B cell (primary cell): Measurements from ENCODE around the gene RAD51B. TPM values are rescaled to one million over a fixed set of nuclear protein-coding genes. Genes with fewer than 3 reads are reported as not detected.

Experiments
- ATAC-seq: fragments of 200-7000 bp; cut with Tn5 transposase; one replicate; pipeline ENCODE4 v1.10.0; 2021; ENCODE audit warnings: low read depth, mild to moderate bottlenecking, moderate number of reproducible peaks, moderate library complexity
- CTCF ChIA-PET: fragments of 350-600 bp; sonication (Branson Sonifier 250); formaldehyde crosslinking; loops from one replicate; lab custom pipeline; 2021; ENCODE audit warnings: antibody characterized with exemption, inconsistent platforms; lab: Charles Lee
- POLR2A ChIA-PET: fragments of 350-600 bp; sonication (Branson Sonifier 250); formaldehyde crosslinking; loops from one replicate; lab custom pipeline; 2021; ENCODE audit warnings: antibody characterized with exemption; lab: Charles Lee
- DNase-seq: peaks from one replicate; pipeline ENCODE4 v3.0.0; 2013
- H2AFZ ChIP-seq: 2 replicates; pipeline ENCODE4 v1.6.1; 2012; ENCODE audit warnings: mild to moderate bottlenecking, low read depth, low read length; ENCODE audit not compliant: insufficient read depth, poor library complexity, severe bottlenecking
- H3K27ac ChIP-seq, 2 donors: 1 replicate in 1 of 2; 2 replicates in 1 of 2; pipeline ENCODE4 v1.5.1; 2012 to 2013; ENCODE audit warnings: low read length in 2 of 2, mild to moderate bottlenecking in 2 of 2, moderate library complexity in 1 of 2
- H3K27me3 ChIP-seq, 4 experiments: fragments of 200-600 bp in 1 of 4; sonication (generic) in 1 of 4; replicated peaks in 1 of 4; 1 replicate in 2 of 4; 2 replicates in 2 of 4; pipeline versions ENCODE4 v1.6.1 to v1.7.0; 2013 to 2016; ENCODE audit warnings: low read length in 3 of 4, mild to moderate bottlenecking in 2 of 4, mixed read lengths in 1 of 4, moderate library complexity in 1 of 4; ENCODE audit not compliant: insufficient read depth in 4 of 4, control insufficient read depth in 3 of 4; ENCODE audit errors: control extremely low read depth in 1 of 4
- H3K36me3 ChIP-seq, 2 experiments: replicated peaks in 1 of 2; 1 replicate in 1 of 2; 2 replicates in 1 of 2; pipeline versions ENCODE4 v1.6.1 to v1.7.1; 2013; ENCODE audit warnings: low read length in 1 of 2; ENCODE audit not compliant: insufficient read depth in 2 of 2, control insufficient read depth in 1 of 2; ENCODE audit errors: control extremely low read depth in 1 of 2, extremely low read depth in 1 of 2
- H3K4me1 ChIP-seq, 2 donors: fragments of 200-600 bp in 1 of 2; sonication (generic) in 1 of 2; 1 replicate in 1 of 2; 2 replicates in 1 of 2; pipeline versions ENCODE4 v1.5.1 to v1.6.1; 2013 to 2017; ENCODE audit warnings: low read length in 2 of 2; ENCODE audit not compliant: control insufficient read depth in 2 of 2, insufficient read depth in 2 of 2
- H3K4me2 ChIP-seq: replicated peaks from 2 replicates; pipeline ENCODE3; 2012; ENCODE audit warnings: mild to moderate bottlenecking, low read depth, low read length; ENCODE audit not compliant: poor library complexity, severe bottlenecking
- H3K4me3 ChIP-seq, 5 experiments: fragments of 200-600 bp in 1 of 5; sonication (generic) in 1 of 5; 1 replicate in 3 of 5; 2 replicates in 2 of 5; pipeline versions ENCODE4 v1.5.1 to v1.7.0; 2011 to 2016; ENCODE audit warnings: low read length in 4 of 5, mild to moderate bottlenecking in 4 of 5, low read depth in 2 of 5, control low read depth in 1 of 5, moderate library complexity in 1 of 5; ENCODE audit not compliant: insufficient read depth in 1 of 5; ENCODE audit errors: control extremely low read depth in 1 of 5, extremely low read depth in 1 of 5
- H3K79me2 ChIP-seq: fragments of 200-600 bp; sonication (generic); one replicate; pipeline ENCODE4 v1.6.0; 2016; ENCODE audit warnings: low read length; ENCODE audit not compliant: control insufficient read depth, insufficient read depth
- H3K9ac ChIP-seq: fragments of 200-600 bp; sonication (generic); 2 replicates; pipeline ENCODE4 v1.6.1; 2017; ENCODE audit warnings: mild to moderate bottlenecking, low read length, moderate library complexity
- H3K9me3 ChIP-seq, 3 donors: one replicate each; pipeline versions ENCODE4 v1.6.1 to v1.7.1; 2013; ENCODE audit warnings: low read length in 2 of 3; ENCODE audit not compliant: control insufficient read depth in 2 of 3, insufficient read depth in 1 of 3; ENCODE audit errors: control extremely low read depth in 1 of 3
- H4K20me1 ChIP-seq: 2 replicates; pipeline ENCODE4 v1.6.0; 2012; ENCODE audit warnings: mild to moderate bottlenecking, low read length; ENCODE audit not compliant: insufficient read depth, control insufficient read depth, poor library complexity, severe bottlenecking
- H3K27ac Mint-ChIP-seq: one replicate; pipeline ENCODE4 v1.8.0; 2021; ENCODE audit warnings: mixed read lengths
- H3K27me3 Mint-ChIP-seq: one replicate; pipeline ENCODE4 v1.8.0; 2021; ENCODE audit warnings: mixed read lengths
- H3K4me1 Mint-ChIP-seq: one replicate; pipeline ENCODE4 v1.8.0; 2021; ENCODE audit warnings: mixed read lengths
- H3K4me3 Mint-ChIP-seq: one replicate; pipeline ENCODE4 v1.8.0; 2021; ENCODE audit warnings: mixed read lengths
- H3K9me3 Mint-ChIP-seq: one replicate; pipeline ENCODE4 v1.8.0; 2022; ENCODE audit warnings: mixed read lengths; ENCODE audit not compliant: insufficient read depth
- CTCF ChIP-seq: fragments of 200-600 bp; IDR thresholded peaks from one replicate; pipeline ENCODE4 v1.8.0; 2022; ENCODE audit warnings: antibody characterized with exemption, mild to moderate bottlenecking
- EZH2 ChIP-seq: IDR thresholded peaks from 2 replicates; pipeline ENCODE4 v1.6.1; 2012; ENCODE audit warnings: borderline replicate concordance, low read depth, mild to moderate bottlenecking, moderate library complexity, low read length; ENCODE audit not compliant: insufficient read depth, poor library complexity, severe bottlenecking
- WGBS: methylation state at CpG from one replicate; pipeline ENCODE4 v1.1.5; 2013; ENCODE audit warnings: missing lambda C conversion rate; ENCODE audit not compliant: insufficient coverage; 5-methylcytosine and 5-hydroxymethylcytosine counted together
- intact Hi-C: fragments of 100-400 bp; cut with micrococcal nuclease; formaldehyde crosslinking; loops from one replicate; pipeline ENCODE4 v1.10.0; 2022
- polyA plus RNA-seq: library from polyadenylated mRNA; depleted of rRNA; stranded (reverse); fragments of >200 nt; gene quantifications from 2 replicates; pipeline ENCODE4 v1.2.3, GENCODE V29; 2012
- total RNA-seq, 2 donors: library from RNA; stranded (reverse); fragments of 120-200 nt in 1 of 2; gene quantifications; 1 replicate in 1 of 2; 2 replicates in 1 of 2; pipeline versions ENCODE4 v1.2.3 to v1.2.4, GENCODE V29; 2013 to 2022

Gene RAD51B
- total and polyA plus RNA-seq, 2 donors (not counting 1 experiment from before 2014, with no cell fraction given) = 6.5 to 60.6 TPM

GRCh38 chr14:68638141-68638999 lies 818.8 kb downstream of the RAD51B start:
- no peaks in the 10 kb centered on the region for H3K79me2 ChIP-seq
- peaks cover 0 to 10% (median 5%) of the 10 kb centered on the region in 3 donors for H3K9me3 ChIP-seq
- Mint-ChIP-seq H3K4me1 (peaks cover 5% of the 10 kb centered on the region), H3K27me3 (no peaks in the 10 kb centered on the region), H3K4me3 (no peak overlapping the region), H3K27ac (no peak overlapping the region), H3K9me3 (no peaks in the 10 kb centered on the region)
- H3K27me3 ChIP-seq = no peaks in the 10 kb centered on the region
- H3K4me2 ChIP-seq = no peak overlapping the region
- peaks cover 7 to 14% of the 10 kb centered on the region in 2 donors for H3K4me1 ChIP-seq
- DNase-seq = no peak
- ChIA-PET POLR2A (interaction anchor here (0.6 to 1.7 kb wide), 4 partner anchors 44 to 235 kb away, joined by 3 to 4 read pairs (median 4); no protein-coding TSS in a partner anchor), CTCF (interaction anchor here (0.9 kb wide), 1 partner anchor 8 kb away, joined by 3 read pairs; no protein-coding TSS in a partner anchor)
- no peak overlapping the region for H3K9ac ChIP-seq
- H3K27ac ChIP-seq = no peak overlapping the region
- H2AFZ ChIP-seq = no peak overlapping the region
- TF ChIP-seq CTCF (no peak), EZH2 (no peak)
- 89% methylated on average over 10 of the region's 12 CpGs for WGBS
- no peaks in the 10 kb centered on the region for H3K36me3 ChIP-seq
- H3K4me3 ChIP-seq = no peak overlapping the region
- no peak for ATAC-seq
- intact Hi-C loops = no loop called here
- H4K20me1 ChIP-seq = no peaks in the 10 kb centered on the region
